ENCODE data around the gene CACNA1C. TPM values are rescaled to one million over a fixed set of nuclear protein-coding genes. Genes with fewer than 3 reads are reported as not detected.

Gene CACNA1C
- total RNA-seq, 1 donor from 2014 or later, result 1.3 TPM

DNA sequence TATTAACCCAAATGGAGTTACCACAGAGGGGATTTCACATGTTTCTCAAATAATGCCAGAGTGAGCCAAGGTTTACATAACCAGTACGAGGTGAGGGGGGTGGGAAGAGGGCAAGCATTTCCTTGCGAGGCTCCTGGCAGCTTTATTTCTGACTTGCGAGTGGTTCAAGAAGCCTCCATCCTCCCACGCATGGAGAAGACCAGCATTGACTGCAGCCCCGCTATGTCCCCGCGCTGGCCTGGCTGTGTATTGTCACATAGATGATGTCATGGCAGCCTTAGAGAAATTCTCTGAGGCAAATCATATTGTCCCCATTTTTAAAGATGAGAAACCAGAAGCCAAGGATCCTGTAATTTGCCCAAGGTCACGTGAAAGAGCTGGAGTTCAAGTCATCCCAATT lies 188.2 kb downstream of the CACNA1C start:
- TF ChIP-seq, protein P1, sequence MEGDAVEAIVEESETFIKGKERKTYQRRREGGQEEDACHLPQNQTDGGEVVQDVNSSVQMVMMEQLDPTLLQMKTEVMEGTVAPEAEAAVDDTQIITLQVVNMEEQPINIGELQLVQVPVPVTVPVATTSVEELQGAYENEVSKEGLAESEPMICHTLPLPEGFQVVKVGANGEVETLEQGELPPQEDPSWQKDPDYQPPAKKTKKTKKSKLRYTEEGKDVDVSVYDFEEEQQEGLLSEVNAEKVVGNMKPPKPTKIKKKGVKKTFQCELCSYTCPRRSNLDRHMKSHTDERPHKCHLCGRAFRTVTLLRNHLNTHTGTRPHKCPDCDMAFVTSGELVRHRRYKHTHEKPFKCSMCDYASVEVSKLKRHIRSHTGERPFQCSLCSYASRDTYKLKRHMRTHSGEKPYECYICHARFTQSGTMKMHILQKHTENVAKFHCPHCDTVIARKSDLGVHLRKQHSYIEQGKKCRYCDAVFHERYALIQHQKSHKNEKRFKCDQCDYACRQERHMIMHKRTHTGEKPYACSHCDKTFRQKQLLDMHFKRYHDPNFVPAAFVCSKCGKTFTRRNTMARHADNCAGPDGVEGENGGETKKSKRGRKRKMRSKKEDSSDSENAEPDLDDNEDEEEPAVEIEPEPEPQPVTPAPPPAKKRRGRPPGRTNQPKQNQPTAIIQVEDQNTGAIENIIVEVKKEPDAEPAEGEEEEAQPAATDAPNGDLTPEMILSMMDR (IDR thresholded peaks at IDR 0.05; ENCODE audit: insufficient read depth, low read length, poor library complexity, severe bottlenecking), result no peak
- peaks cover 7% of the 10 kb centered on the region for H3K27me3 ChIP-seq (ENCODE audit: control insufficient read depth, insufficient read depth, low read length)
- DNase-seq (ENCODE audit: low read depth), result no peak

DNA sequence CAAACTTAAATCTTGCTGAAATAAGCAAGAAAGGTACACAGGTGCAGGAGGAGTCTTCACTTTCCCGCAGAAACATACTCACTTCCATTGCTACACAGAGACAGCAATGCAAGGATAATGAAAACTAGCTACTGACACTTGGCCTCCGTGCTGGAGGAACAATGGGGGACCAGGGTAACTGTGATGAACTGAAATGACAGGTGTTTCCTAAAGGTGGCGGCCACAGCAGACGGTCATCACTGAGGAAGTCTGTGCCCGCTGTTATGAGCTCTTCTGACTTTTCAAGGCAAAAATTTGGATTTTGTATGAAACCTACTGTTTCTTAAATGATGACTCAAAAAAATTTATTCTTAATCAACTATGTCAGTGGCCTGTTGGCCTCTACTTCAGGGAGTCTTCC lies 189.4 kb downstream of the CACNA1C start:
- no peak for DNase-seq (ENCODE audit: low read depth)
- peaks cover 7% of the 10 kb centered on the region for H3K27me3 ChIP-seq (ENCODE audit: control insufficient read depth, insufficient read depth, low read length)
- no peaks in the 10 kb centered on the region for H3K36me3 ChIP-seq (ENCODE audit: control insufficient read depth, insufficient read depth, low read length)
- H3K4me3 ChIP-seq (ENCODE audit: low read depth, low read length), result no peak overlapping the region
- TF ChIP-seq, protein P1 (IDR thresholded peaks at IDR 0.05; ENCODE audit: insufficient read depth, low read length, poor library complexity, severe bottlenecking), result no peak

More for the DNA sequence above, 188.2 kb downstream of the CACNA1C start:
- Histone ChIP-seq H3K36me3 (ENCODE audit: control insufficient read depth, insufficient read depth, low read length) (no peaks in the 10 kb centered on the region), H3K4me3 (ENCODE audit: low read depth, low read length) (no peak overlapping the region)

DNA sequence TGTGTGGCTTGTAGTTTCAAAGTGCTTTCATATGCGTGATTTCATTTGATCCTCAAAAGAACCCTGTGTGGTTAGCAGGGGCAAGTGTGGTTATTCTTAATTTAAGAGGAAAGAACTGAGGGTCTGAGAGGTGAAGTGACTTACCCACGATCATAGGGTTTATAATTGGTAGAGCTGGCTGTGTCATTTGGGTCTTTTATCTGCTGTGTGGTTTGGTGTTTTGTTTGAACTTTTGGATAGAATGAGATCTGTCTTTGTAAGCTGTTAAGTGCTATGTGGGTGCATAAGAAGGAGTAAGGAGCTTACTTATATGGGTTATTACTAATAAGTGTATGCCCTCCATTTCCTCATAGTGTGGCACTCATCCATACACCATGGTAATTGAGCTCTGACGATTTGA lies 190.0 kb downstream of the CACNA1C start:
- no peak for DNase-seq (ENCODE audit: low read depth)
- no peak overlapping the region for H3K4me3 ChIP-seq (ENCODE audit: low read depth, low read length)
- H3K36me3 ChIP-seq (ENCODE audit: control insufficient read depth, insufficient read depth, low read length), result no peaks in the 10 kb centered on the region
- peaks cover 7% of the 10 kb centered on the region for H3K27me3 ChIP-seq (ENCODE audit: control insufficient read depth, insufficient read depth, low read length)
- TF ChIP-seq, protein P1 (IDR thresholded peaks at IDR 0.05; ENCODE audit: insufficient read depth, low read length, poor library complexity, severe bottlenecking), result no peak

DNA sequence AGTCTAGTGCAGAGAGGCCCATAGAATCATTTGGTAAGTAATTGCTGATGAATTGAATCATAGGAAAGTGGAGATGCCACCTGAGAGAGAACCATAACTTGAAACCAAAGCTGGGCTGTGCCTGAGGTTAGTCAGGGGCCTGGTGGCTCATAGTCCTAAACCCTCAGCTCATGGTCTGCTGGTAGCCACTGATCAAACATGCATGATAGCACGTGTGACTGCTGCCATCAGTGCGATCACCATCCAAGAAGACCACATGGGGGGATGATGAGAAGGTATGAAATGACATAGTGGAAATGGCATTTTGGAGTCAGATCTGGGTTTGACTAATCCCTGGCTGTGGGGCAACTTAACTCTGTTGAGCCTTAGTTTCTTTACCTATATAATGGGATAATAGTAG lies 190.5 kb downstream of the CACNA1C start:
- no peak overlapping the region for H3K4me3 ChIP-seq (ENCODE audit: low read depth, low read length)
- H3K36me3 ChIP-seq (ENCODE audit: control insufficient read depth, insufficient read depth, low read length), result no peaks in the 10 kb centered on the region
- no peak for DNase-seq (ENCODE audit: low read depth)
- peaks cover 7% of the 10 kb centered on the region for H3K27me3 ChIP-seq (ENCODE audit: control insufficient read depth, insufficient read depth, low read length)
- TF ChIP-seq, protein P1 (IDR thresholded peaks at IDR 0.05; ENCODE audit: insufficient read depth, low read length, poor library complexity, severe bottlenecking), result no peak

DNA sequence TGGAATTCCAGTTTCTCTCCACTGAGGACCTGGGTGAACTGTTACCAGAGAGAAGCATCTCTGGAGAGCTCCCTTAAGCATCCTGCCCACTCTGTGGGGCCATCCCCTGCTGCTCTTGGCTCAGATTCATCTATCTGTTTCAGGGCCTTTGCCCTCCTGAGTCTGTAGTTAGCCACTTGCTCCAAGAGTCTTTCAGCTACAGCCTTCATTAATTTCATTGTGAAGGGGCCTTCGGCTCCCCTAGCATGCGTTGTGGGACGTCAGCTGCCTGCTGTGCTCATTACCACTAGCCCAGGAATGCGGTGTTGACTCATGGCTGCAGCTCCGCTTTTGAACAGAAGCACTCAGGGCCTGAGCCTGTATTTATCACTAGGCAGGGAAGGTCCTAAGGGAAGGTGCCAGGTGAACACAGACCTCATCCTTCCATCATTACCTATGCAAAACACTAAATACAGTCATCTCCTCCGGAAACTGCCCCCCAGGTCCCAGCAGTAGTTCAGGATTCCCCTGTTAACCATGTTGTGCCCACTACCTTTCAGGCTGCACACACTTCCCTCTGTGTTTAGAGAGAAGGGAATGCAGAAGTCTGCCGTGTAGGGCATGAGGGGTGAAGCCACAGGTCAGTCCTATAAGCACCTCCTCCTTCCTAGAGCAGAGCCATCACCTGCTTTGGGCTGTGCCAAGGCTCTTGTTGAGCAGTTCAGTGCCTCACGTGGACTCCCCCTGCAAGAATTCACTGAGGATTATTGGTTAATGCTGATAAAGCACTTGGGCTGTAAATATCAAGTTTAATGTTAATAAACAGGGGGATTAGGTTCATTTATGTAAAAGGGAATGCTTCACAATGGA lies 191.4 kb downstream of the CACNA1C start:
- Histone ChIP-seq H3K27me3 (ENCODE audit: control insufficient read depth, insufficient read depth, low read length) (peaks cover 3% of the 10 kb centered on the region), H3K4me3 (ENCODE audit: low read depth, low read length) (no peak overlapping the region), H3K36me3 (ENCODE audit: control insufficient read depth, insufficient read depth, low read length) (no peaks in the 10 kb centered on the region)
- TF ChIP-seq, protein P1 (IDR thresholded peaks at IDR 0.05; ENCODE audit: insufficient read depth, low read length, poor library complexity, severe bottlenecking), result no peak
- peak; percentile 86 for DNase-seq (ENCODE audit: low read depth)

GRCh38 chr12:2246358-2246757 lies 193.6 kb downstream of the CACNA1C start:
- no peak overlapping the region for H3K4me3 ChIP-seq (ENCODE audit: low read depth, low read length)
- H3K36me3 ChIP-seq (ENCODE audit: control insufficient read depth, insufficient read depth, low read length), result no peaks in the 10 kb centered on the region
- H3K27me3 ChIP-seq (ENCODE audit: control insufficient read depth, insufficient read depth, low read length), result no peaks in the 10 kb centered on the region
- DNase-seq (ENCODE audit: low read depth), result no peak
- TF ChIP-seq, protein P1 (IDR thresholded peaks at IDR 0.05; ENCODE audit: insufficient read depth, low read length, poor library complexity, severe bottlenecking), result no peak

Measured in kidney epithelial cell (primary cell).